WI38 (cell line): ENCODE measurements around the gene GZF1.

Source experiments
- H3K4me3 ChIP-seq: 2 replicates; pipeline ENCODE4 v1.5.1; 2011; ENCODE audit warnings: low read depth, mild to moderate bottlenecking, control low read depth, low read length
- CTCF ChIP-seq: IDR thresholded peaks from 2 replicates; pipeline ENCODE4 v1.5.1; 2012; ENCODE audit warnings: low read depth, mild to moderate bottlenecking, control low read depth, low read length

Gene GZF1

DNA sequence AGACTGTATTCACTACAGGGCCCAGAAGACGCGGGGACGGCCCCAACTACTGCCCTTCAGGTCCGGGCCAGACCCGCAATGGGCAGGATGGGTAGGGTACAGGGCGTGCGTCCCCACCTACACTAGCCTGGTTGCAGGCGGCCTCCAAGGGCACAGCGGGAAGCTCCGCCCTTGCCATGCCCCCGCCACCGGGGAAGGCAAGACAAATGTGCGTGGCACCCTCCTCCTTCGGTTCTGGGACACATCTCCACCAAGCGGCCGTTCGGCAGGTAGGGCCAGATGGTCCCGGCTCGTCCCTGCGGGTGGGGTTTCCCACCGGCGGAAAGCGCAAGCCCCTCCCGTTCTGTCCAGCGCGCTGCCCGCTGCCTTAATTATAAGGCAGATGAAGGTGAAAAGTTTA, 5.8 kb upstream of the GZF1 start:
- H3K4me3 ChIP-seq, result no peak overlapping the region
- no peak for TF ChIP-seq CTCF

DNA sequence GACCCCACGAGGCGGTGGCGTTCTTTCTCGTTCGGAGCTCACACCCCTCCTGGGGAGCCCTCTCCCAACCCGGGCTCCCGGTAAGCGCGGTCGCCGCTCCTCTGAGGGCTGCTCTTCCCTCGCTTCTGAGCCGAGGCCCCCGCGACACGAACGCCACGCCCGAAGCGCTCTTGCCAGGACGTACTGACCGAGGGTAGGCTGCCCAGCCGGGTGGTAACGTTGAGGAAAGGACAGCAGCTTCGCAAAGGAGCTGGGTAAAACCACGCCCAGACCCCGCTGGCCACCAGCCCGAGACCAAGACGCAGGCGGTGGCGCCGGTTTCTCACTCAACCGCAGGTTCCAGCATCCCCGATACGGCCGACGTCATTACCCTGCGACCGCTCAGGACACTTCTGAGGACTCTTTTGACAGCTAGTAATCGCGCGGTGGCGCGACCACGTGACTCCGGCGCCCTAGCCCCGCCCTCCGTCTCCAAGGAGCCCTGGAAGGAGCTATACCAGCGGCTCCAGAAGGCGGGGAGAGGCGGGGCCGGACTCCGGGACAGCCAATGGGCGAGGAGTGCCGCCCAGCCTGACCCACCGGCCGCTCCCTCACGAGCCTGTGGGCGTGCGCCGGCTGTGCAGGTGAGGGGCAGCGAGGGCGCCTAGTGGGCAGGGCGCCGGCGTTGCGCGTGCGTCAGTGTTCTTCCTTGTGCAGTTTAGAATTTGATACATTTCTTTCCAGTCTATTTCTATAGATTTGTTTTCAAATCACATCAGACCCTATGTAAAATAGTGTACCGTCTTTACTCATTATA, 4.0 kb upstream of the GZF1 start:
- H3K4me3 ChIP-seq, result peak overlapping the region; percentile 78
- TF ChIP-seq CTCF, result no peak

GRCh38 chr20:23358563-23358906, 3.4 kb upstream of the GZF1 start:
- H3K4me3 ChIP-seq, result peak overlapping the region; percentile 78
- no peak for TF ChIP-seq CTCF

GRCh38 chr20:23358923-23359593, 2.9 kb upstream of the GZF1 start:
- no peak for TF ChIP-seq CTCF
- no peak overlapping the region for H3K4me3 ChIP-seq

- H3K4me3 ChIP-seq, result no peak overlapping the region
- TF ChIP-seq CTCF, result no peak
Measured at GRCh38 chr20:23360531-23360930, 1.5 kb upstream of the GZF1 start.

GRCh38 chr20:23361119-23361475, 885 bp upstream of the GZF1 start:
- peak overlapping the region; percentile 71 for H3K4me3 ChIP-seq

More at GRCh38 chr20:23361119-23361475, 885 bp upstream of the GZF1 start:
- TF ChIP-seq CTCF, result no peak
